IPS DF 4.7 (cell line): ENCODE results near the gene SLBP.
"Not testable (repeated sequence)": the region's sequence is repeated elsewhere in the genome, so short reads cannot be mapped to it uniquely, and the experiment has no call there.

Experiments
- DNase-seq: peaks from one replicate; pipeline ENCODE4 v3.0.0-alpha.2; 2013; ENCODE audit warnings: low spot score; ENCODE audit errors: extremely low read depth

SLBP gene

DNA sequence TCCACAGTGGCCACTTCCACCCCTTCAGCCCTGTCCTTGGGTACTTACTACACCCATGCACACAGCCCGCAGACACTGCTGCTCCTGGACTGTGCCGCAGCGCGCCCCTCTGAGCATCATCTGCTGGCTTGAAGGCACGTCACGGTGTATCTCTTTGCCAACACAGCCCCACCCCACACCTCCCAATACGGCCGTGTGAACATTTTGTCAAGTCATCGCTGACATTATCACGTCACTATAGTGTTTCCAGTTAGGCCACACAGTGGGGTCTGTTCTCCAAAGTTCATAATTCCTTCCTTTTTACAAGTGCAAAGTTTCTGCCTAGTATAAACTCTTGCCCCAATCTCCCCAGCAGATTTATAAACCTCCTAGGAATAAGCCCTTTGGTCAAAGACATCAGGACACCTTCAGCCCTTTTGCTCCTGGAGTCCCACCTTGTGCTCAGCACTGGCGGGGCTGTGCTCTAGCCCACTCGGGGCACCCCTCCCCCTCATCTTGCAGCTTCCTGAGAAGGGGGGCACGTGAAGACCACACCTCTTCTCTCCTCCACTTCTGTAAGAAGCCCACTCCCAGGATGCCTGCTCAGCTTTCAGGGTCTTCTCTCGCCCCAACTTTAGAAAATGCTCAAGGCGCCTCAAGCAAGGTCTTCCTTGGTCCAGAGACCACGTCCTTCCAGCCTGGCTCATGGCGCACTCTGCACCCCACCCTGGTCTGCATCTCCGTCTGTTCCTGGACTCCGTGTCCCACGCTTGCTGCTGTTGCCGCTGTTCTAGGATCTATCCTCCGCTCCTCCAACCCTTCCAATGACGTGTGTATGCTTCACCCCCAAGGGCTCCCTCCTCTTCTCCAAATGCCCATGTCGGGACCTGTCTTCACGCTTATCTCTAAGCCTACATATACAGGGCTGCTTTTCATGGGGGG is 35.3 kb downstream of the SLBP start:
- no peak for DNase-seq

DNA sequence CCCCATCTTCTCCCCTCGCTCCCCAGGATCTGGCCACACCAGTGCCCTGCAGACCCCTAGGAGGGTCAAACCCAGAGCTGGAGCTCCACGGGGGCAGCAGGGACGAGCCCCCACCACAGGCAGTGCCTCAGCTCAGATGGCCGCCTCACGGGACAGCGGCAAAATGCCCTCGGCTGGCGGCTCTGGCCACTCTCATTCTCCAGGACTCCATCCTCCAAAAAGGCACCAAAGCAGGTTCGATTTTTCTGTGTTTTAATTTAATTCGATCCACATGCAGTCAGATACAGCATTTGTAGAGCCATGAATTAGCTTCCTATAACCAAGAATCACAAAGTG is 36.3 kb downstream of the SLBP start:
- DNase-seq: no peak

GRCh38 chr4:1675136-1675801 is 36.9 kb downstream of the SLBP start:
- DNase-seq: no peak

DNA sequence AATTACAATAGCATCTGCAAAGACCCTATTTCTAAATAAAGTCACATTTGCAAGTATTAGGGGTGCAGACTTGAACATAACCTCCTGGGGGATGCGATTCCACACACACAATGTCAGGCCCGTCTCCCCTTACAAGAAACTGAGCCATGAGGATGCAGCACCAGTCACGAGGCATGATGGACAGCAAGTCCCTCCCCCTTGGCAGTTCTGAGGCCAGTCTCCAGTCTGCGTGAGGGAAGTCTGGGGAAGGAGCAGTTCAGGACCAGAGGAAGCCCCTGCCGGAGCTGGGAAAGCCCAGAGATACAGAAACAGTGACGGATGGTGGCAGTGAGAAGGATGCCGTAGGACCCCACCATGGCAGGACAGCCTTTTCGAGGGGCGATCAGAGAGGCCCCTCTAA is 37.4 kb downstream of the SLBP start:
- no peak for DNase-seq

DNA sequence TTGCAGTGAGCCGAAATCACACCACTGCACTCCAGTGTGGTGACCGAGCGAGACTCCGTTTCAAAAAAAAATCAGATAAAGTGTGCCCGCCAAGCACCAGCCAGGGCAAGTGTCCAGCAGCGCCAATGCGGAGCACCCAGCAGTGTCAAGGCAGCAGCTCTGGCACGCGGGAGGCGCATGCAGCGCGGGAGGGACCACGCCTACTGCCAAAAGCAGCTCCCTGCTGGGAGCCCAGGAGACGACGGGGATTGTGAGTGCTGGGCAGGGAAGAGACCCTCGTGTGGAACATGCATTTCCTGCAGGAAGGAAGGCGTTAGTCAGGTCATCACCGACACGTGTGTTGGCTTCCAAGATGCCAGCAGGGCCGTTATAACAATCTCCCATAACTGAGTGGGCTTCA is 38.4 kb downstream of the SLBP start:
- no peak for DNase-seq

GRCh38 chr4:1671011-1671410 is 41.1 kb downstream of the SLBP start:
- DNase-seq: not testable (repeated sequence)

DNA sequence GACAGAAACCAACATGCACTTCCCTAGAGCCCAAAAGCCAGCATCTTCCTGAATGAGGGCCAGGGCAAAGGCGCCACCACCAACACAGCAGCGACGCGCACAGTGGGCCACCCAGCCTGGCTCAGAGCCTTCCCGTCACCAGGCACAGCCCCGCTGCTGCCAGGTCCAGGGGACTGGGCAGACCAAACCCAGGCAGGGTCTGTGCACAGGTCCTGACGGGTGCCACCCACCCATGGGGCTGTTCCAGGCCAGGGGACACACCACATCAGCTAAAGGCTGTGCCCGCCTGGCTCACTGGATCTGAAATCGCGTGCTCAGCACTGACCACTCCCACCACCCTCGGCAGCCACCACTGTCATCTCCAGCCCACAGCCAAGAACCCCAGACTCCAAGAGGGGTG is 41.8 kb downstream of the SLBP start:
- DNase-seq: no peak

DNA sequence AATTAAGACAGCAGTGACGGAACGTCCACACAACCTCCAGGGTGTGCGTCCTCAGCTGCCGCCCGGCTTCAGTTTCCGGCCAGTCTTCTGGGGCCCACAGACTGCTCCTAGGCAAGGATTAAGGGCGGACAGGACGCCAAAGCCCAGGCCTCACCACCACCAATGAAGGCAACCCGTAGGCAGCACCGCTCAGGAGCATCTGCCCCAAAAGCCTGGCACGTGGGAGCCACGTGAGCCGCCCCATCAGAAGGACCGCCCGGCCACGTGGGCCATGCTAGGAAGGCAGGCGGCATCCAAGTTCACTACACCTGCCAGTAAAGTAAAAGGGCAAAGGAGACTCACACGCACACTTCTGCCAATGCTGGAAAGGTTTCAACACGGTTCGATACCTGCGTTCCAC is 42.3 kb downstream of the SLBP start:
- no peak for DNase-seq

DNA sequence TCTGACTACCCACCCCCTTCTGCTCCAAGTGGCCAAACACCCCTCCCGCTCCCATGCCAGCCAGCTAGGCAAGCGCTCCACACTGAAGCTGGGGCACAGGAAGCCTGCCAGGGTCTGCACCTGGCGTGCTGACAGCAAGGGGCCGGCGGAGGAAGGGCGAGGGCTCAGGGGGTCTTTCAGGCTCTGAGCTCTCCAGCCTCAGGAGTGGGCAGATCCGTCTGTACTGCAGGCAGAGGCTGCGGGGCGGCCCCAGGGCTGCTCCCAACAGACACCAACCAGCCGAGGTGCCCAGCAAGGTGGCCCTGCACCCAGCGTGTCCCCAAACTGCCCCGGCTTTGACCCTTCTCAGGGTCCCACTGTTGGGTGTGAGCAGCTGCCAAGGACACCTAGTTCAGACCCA is 42.8 kb downstream of the SLBP start:
- DNase-seq: no peak

- no peak for DNase-seq
Measured at GRCh38 chr4:1668488-1668840, 43.7 kb downstream of the SLBP start.

GRCh38 chr4:1667273-1667672 is 44.8 kb downstream of the SLBP start:
- DNase-seq: no peak

GRCh38 chr4:1666391-1666790 is 45.7 kb downstream of the SLBP start:
- DNase-seq: no peak

DNA sequence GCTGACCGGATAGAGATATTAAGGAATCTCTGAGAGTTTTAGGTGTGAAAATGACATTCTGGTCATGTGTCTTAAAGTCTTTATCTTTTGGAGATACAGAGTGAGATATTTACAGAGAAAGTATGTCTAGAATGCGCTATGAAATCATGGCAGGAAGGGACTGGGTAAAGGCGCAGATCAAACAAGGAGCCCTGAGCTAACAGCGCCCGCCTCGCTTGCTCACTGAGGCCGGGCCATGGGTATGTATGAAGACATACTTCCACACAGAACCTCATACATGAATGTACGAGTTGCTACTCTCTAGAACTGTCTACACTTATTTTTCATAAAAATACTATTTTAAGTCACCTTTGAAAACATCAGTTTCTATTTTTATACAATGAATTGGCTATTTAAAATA is 48.0 kb downstream of the SLBP start:
- DNase-seq: no peak

GRCh38 chr4:1663549-1663948 is 48.6 kb downstream of the SLBP start:
- no peak for DNase-seq

DNA sequence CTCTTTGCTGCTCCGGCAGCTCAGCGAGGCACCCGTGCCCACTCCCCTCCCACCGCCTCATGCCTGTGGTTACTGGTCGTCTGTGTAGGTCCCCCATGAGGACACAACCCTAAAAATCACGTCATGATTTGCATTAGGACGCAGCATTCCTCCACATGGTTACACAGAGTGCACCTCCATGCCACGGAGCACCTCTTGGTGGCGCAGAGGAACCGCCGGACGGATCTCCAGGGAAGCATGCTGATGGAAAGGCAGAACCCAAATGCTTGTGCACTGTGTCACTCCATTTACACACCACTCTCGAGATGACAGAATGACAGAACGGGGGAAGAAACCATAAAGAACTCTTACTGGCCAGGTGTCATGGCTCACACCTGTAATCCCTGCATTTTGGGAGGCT is 50.4 kb downstream of the SLBP start:
- no peak for DNase-seq

DNA sequence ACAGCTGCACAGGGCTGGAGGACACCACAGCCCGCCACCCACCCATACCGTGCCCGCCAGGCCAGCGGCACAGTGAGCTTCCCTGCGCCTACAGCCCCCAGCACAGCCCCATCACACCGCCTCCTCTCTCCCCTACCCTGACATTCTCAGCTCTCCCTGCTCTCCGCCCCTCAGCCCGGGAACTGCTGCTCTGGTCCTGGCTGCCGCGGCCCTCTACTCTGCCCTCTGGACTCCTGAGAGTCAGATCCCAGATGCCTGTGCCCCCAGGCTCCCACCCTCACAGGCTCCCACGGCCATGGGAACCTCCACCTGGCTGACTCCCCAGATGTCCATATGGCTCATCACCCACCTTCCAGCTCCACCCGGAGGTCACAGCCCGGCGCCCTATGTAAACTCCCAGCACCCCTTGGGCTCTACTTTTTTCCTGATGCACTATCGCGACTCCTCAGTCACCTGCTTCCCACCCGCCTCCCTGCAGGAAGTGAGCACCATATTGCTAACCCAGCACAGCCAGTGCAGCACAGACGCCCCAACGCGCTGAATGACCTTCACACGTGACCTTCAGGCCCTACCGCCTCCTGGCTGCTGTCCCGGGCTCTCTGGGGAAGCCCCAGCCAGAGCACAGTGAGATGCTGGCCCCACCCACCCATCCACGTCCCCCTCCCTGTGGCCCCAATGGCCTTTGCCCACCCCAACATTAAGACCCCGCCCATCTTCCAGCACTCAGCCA is 51.0 kb downstream of the SLBP start:
- no peak for DNase-seq

DNA sequence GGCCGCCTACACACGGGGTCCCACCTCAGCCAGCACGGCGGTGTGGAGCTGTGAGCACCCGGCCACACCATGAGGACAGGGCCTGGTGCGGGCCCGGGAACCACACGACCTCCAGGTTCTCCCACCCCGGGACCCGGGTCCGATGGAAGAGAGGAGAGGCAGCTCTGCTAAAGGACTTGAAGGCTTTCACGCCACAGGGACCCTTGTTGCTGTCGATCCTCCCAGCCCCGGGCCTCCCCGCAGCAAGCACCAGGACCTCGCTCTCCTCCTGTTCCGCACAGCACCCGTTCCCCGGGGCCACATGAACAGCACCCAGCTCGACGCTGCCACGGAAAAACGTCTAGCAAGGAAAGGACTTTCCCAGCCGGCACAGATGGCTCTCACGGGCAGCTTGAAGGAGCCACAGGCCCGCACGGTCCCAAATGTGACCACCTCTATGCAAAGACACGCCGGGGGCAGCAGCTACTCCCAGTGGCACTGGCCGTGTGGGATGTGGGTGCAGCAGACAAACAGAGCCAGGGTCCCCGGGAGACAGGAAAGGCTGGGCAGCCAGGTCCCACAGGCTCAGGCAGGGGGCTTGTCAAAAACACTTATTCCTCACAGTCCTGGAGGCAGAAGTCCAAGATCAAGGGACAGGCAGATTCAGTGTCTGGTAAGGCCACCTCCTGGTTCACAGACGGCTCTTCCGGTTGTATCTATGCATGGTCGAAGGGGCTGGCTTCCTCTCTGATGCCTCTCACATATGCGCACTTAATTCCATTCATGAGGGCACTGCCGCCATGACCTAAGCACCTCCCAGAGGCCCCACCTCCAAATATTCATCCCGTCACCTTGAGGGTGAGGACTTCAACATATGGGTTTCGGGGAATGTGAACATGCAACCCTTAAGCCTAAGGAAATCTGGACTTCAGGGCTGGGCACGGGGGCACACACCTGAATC is 52.7 kb downstream of the SLBP start:
- no peak for DNase-seq

DNA sequence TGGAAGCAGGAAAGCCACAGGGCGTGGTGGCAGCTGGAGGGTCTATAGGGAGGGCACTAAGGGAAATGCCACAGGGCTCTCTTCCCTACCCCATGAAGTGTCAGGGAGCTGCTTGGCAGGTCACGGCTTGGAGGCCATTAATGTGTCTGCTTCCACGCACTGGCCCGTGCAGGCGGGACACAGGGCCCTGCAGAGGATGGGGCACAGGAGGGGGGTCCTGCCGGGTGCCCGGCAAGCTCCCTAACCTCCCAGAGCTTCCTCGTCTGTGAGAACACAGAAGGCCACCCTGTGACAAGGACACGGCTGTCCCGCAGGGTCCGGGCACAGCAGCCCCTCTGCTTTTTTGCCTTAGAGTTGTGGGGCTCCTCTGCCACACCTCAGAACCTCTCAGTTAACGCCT is 53.5 kb downstream of the SLBP start:
- no peak for DNase-seq

DNA sequence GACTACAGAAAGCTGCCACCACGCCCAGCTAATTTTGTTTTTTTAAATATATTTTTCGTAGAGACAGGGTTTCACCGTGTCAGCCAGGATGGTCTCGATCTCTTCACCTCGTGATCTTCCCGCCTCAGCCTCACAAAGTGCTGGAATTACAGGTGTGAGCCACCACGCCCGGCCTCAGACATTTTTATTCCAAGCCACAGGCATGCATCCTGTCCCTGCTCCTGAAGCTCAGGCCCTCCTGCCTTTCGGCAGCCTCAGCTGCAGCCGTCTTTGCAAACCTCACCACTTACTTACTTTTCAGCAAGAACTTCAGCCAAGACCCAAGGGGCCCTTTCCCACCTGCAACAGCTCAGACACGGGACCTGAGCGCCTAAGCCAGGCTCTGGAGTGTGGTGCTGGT is 54.0 kb downstream of the SLBP start:
- no peak for DNase-seq

GRCh38 chr4:1656986-1657385 is 55.1 kb downstream of the SLBP start:
- DNase-seq: no peak

DNA sequence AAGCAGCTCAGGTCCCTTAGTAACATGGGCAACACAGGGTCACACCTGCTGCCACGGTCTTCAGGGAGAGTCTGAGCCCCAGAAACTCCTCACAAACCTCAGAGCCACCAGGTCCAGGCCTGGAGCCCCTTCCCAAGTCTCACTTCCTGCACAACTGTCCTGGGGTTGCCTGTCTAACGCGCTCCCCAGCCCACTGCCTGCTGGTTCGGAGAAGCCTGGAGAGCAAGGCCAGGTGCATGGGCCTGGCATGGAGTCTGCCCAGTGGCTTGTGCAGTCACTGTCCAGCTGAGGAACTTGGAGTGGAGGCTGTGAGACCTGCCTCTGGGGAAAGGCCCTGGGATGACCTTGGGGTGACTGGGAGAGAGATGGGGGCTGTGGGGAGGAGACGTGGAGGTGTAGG is 56.0 kb downstream of the SLBP start:
- DNase-seq: no peak
